Esophagus squamous epithelium (tissue), 4 donors: ENCODE measurements around the gene KMT2E.
"Not testable (repeated sequence)": the region's sequence is repeated elsewhere in the genome, so short reads cannot be mapped to it uniquely, and the experiment has no call there.

Experiments
- POLR2A ChIP-seq, 4 donors: fragments of 450-650 bp; IDR thresholded peaks; one replicate each; pipeline ENCODE4 v1.6.1; 2017; ENCODE audit warnings: antibody characterized with exemption in 4 of 4, mild to moderate bottlenecking in 4 of 4, moderate library complexity in 3 of 4
- TF ChIP-seq, protein P1 (sequence below), 6 experiments: fragments of 450-650 bp in 4 of 6; fragments of 200-600 bp in 2 of 6; sonication (generic) in 2 of 6; IDR thresholded peaks; one replicate each; pipeline ENCODE4 v1.5.1; 2016 to 2019; ENCODE audit warnings: antibody characterized with exemption in 6 of 6, mild to moderate bottlenecking in 4 of 6, moderate library complexity in 4 of 6

GRCh38 chr7:105050899-105051298 lies 36.9 kb downstream of the KMT2E start:
- TF ChIP-seq, protein P1, sequence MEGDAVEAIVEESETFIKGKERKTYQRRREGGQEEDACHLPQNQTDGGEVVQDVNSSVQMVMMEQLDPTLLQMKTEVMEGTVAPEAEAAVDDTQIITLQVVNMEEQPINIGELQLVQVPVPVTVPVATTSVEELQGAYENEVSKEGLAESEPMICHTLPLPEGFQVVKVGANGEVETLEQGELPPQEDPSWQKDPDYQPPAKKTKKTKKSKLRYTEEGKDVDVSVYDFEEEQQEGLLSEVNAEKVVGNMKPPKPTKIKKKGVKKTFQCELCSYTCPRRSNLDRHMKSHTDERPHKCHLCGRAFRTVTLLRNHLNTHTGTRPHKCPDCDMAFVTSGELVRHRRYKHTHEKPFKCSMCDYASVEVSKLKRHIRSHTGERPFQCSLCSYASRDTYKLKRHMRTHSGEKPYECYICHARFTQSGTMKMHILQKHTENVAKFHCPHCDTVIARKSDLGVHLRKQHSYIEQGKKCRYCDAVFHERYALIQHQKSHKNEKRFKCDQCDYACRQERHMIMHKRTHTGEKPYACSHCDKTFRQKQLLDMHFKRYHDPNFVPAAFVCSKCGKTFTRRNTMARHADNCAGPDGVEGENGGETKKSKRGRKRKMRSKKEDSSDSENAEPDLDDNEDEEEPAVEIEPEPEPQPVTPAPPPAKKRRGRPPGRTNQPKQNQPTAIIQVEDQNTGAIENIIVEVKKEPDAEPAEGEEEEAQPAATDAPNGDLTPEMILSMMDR (IDR thresholded peaks at IDR 0.05): not testable (repeated sequence)
- not testable (repeated sequence) for TF ChIP-seq POLR2A (IDR thresholded peaks at IDR 0.05)
